ENCODE measurements around the gene TRIOBP. TPM values are rescaled to one million over a fixed set of nuclear protein-coding genes. Genes with fewer than 3 reads are reported as not detected.

The TRIOBP gene
- total RNA-seq, 2 experiments from 2014 or later: 41.4 to 44.4 TPM

DNA sequence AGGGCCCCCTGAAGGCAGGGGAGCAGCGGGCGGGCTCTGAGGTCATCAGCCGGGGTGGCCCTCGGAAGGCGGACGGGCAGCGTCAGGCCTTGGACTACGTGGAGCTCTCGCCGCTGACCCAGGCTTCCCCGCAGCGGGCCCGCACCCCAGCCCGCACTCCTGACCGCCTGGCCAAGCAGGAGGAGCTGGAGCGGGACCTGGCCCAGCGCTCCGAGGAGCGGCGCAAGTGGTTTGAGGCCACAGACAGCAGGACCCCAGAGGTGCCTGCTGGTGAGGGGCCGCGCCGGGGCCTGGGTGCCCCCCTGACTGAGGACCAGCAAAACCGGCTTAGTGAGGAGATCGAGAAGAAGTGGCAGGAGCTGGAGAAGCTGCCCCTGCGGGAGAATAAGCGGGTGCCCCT lies 60.8 kb downstream of the TRIOBP start:
- POLR2A ChIA-PET: no interaction called here

DNA sequence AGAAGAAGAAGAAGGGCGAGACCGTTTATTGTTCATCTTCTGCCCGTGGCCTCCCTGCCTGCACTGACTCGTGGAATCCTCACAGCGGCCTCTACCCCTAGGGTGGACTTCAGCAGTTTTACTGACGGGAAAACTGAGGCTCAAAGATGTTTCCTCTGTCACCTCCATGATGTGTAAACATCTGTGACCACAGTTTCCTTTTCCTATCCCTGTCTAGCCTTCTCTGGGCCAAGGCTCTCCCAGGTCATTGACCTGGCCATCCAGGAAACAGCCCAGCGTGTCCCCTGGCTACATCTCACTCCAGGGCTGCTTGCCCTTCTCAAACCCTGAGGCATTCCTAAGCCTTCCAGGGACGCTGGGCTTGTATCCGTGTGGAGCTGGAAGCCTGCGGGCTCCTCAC lies 61.8 kb downstream of the TRIOBP start:
- H3K9me3 Mint-ChIP-seq: no peaks in the 10 kb centered on the region
- ATAC-seq (ENCODE audit: low read depth) (no peak), DNase-seq (no peak)
- H3K4me1 Mint-ChIP-seq: peaks cover 3% of the 10 kb centered on the region
- H3K27ac Mint-ChIP-seq: no peak overlapping the region
- peaks cover 10% of the 10 kb centered on the region for H3K36me3 Mint-ChIP-seq
- no peak overlapping the region for H3K4me3 Mint-ChIP-seq
- no peaks in the 10 kb centered on the region for H3K27me3 Mint-ChIP-seq
- POLR2A ChIA-PET: no interaction called here

More for the DNA sequence above, 60.8 kb downstream of the TRIOBP start:
- H3K9me3 Mint-ChIP-seq: no peaks in the 10 kb centered on the region
- no peak for ATAC-seq (ENCODE audit: low read depth)
- peaks cover 3% of the 10 kb centered on the region for H3K4me1 Mint-ChIP-seq
- H3K27ac Mint-ChIP-seq: no peak overlapping the region
- no peak for DNase-seq
- peaks cover 10% of the 10 kb centered on the region for H3K36me3 Mint-ChIP-seq
- no peaks in the 10 kb centered on the region for H3K27me3 Mint-ChIP-seq
- H3K4me3 Mint-ChIP-seq: no peak overlapping the region

DNA sequence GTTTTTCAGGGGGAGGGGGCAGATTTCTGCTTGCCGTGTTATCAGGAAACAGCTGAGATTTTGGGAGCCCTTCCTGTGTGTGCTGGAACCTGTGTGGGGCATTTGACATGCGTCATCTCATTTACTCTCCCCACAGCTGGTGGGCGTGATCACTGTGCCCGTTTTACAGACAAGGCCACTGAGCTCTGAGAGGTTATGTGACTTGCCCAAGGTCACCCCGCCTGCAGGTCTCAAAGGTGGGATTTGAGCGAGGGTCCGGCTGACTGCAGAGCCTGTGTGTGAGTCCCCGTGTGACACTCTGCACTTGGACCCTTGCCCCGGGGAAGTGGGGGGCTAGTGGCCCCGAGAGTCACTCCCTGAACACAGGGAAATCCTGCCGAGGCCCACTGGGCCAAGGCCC lies 62.4 kb downstream of the TRIOBP start:
- ATAC-seq (ENCODE audit: low read depth): no peak
- Mint-ChIP-seq H3K27me3 (no peaks in the 10 kb centered on the region), H3K4me1 (peaks cover 3% of the 10 kb centered on the region), H3K9me3 (no peaks in the 10 kb centered on the region), H3K27ac (no peak overlapping the region), H3K4me3 (no peak overlapping the region), H3K36me3 (peaks cover 13% of the 10 kb centered on the region)
- no peak for DNase-seq
- POLR2A ChIA-PET: interaction anchor here (0.6 kb wide), 1 partner anchor 57 kb away, joined by 4 read pairs; no protein-coding TSS in a partner anchor

DNA sequence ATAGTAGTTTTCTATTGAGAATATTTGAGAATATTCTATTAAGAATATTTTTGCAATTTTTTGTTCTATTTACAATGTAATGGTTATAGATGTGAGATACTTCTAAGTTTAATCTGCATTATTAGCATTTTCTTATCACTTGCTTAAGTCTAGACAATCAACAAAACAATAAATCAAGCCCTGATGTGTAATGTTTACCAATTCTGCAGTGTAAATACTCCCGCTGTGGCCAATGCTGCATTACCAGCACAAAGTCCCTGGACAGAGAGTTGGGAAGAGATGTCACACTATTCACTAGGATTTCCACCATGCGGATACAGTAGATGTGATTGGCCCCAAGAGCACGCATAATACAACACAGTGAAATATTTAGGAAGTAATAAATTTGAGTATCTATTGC lies 63.3 kb downstream of the TRIOBP start:
- Mint-ChIP-seq H3K36me3 (peaks cover 9% of the 10 kb centered on the region), H3K4me1 (peaks cover 3% of the 10 kb centered on the region), H3K4me3 (no peak overlapping the region), H3K27ac (no peak overlapping the region), H3K9me3 (no peaks in the 10 kb centered on the region), H3K27me3 (no peaks in the 10 kb centered on the region)
- ATAC-seq (ENCODE audit: low read depth) (no peak), DNase-seq (no peak)
- POLR2A ChIA-PET: no interaction called here

DNA sequence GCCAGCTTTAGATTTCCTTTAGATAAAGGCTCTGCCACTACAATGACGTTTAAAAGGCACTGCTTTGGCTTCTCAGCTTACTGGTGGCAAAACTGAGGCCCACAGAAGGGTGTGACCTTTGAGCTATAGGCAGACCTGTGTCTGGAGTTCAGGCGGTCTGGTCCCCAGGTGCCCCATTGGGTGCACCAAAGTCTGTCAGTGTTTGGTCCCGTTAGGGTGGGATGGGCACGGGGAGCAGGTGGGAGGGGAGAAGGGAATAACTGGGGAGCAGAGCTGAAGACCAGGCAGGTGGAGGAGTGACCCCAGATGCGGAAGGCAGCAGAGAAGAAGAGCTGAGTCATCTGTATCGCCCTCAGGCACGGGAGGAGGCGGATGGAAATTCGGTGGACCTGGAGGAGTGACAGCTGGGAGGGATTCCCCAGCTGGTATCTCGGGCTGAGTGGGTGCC lies 65.6 kb downstream of the TRIOBP start:
- no peak for DNase-seq
- Mint-ChIP-seq H3K27me3 (no peaks in the 10 kb centered on the region), H3K4me3 (no peak overlapping the region), H3K27ac (no peak overlapping the region), H3K36me3 (peaks cover 9% of the 10 kb centered on the region), H3K4me1 (peaks cover 3% of the 10 kb centered on the region), H3K9me3 (no peaks in the 10 kb centered on the region)
- ATAC-seq (ENCODE audit: low read depth): no peak
- POLR2A ChIA-PET: no interaction called here

DNA sequence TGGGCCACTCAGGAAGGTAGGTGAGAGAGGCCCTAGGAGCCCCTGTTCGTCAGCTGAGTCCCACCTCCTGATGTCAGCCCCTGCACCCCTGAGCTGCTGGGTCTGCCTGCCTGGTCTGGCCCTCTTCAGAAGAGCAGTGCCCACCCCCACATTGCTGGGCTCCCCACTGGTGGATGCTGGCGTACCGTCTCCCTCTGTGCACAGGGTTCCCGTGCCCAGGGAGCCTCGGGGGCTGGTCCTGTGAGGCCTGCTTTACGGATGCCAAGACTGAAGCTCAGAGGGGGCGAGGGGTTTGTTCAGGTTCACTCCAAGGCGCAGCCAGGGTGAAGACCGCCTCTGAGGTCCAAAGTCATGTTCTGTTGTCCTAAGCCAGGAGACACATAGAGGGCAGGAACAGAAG lies 66.2 kb downstream of the TRIOBP start:
- Mint-ChIP-seq H3K27me3 (no peaks in the 10 kb centered on the region), H3K27ac (no peak overlapping the region), H3K9me3 (no peaks in the 10 kb centered on the region)

DNA sequence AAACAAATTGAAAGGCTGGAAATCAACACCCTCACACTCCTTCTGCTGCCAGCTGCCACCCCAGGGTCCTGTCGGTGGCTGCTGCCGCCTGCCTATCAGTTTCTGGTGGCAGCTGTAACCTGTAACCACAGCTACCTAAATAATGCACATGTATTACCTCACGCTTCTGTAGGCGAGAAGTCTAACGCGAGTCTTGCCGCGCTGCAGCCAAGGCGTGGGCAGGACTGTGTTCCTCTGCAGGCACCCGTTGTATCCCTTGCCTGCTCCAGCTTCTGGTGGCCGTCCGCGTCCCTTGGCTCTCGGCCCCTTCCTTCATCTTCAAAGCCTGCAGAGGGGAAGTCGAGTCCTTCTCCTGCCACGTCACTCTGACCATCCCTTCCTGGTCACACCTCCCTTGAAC lies 66.8 kb downstream of the TRIOBP start:
- DNase-seq: no peak
- Mint-ChIP-seq H3K36me3 (peaks cover 6% of the 10 kb centered on the region), H3K4me1 (peaks cover 2% of the 10 kb centered on the region), H3K27ac (no peak overlapping the region), H3K9me3 (no peaks in the 10 kb centered on the region), H3K27me3 (no peaks in the 10 kb centered on the region), H3K4me3 (no peak overlapping the region)
- POLR2A ChIA-PET: interaction anchor here (0.6 kb wide), 1 partner anchor 504 kb away, joined by 3 read pairs; no protein-coding TSS in a partner anchor
- no peak for ATAC-seq (ENCODE audit: low read depth)

More for the DNA sequence above, 66.2 kb downstream of the TRIOBP start:
- DNase-seq (no peak), ATAC-seq (ENCODE audit: low read depth) (no peak)
- peaks cover 9% of the 10 kb centered on the region for H3K36me3 Mint-ChIP-seq
- POLR2A ChIA-PET: no interaction called here
- no peak overlapping the region for H3K4me3 Mint-ChIP-seq
- H3K4me1 Mint-ChIP-seq: peaks cover 3% of the 10 kb centered on the region

DNA sequence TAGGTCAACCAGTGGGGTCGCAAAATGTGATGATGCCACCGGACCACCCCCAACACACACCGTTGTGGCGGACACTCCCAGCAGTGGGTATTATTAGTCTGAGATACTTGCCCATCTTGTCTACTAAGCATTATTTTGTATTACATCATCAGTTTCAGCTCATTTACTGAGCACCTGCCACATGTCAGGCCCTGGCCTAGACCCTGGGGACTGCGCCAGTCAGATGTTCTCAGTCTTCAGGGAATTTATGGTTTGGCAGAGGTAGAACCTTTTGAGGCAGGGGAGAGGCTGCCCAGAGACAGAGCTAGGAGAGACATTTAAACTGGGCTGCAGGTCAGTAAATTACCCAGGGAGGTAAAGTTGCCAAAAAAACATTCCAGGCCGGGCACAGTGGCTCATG lies 67.8 kb downstream of the TRIOBP start:
- H3K4me1 Mint-ChIP-seq: peaks cover 2% of the 10 kb centered on the region
- ATAC-seq (ENCODE audit: low read depth) (no peak), DNase-seq (no peak)
- peaks cover 6% of the 10 kb centered on the region for H3K36me3 Mint-ChIP-seq
- no peak overlapping the region for H3K4me3 Mint-ChIP-seq
- POLR2A ChIA-PET: interaction anchor here (0.8 kb wide), 1 partner anchor 8 kb away, joined by 3 read pairs; no protein-coding TSS in a partner anchor
- H3K9me3 Mint-ChIP-seq: no peaks in the 10 kb centered on the region
- no peak overlapping the region for H3K27ac Mint-ChIP-seq
- no peaks in the 10 kb centered on the region for H3K27me3 Mint-ChIP-seq

DNA sequence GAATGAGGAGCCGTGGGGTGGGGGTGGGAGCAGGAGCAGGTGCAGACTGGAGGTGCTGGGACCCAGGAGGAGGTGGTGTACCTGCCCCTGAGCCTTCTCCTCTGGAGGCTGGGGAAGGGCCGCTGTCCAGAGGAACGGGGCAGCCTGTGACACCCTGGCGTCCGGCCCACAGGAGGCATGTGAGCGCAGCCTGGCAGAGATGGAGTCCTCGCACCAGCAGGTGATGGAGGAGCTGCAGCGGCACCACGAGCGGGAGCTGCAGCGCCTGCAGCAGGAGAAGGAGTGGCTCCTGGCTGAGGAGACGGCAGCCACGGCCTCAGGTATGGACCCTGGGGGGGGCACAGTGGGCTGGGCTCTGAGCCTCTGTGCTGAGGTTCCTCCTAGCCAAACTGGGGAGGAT lies 68.7 kb downstream of the TRIOBP start:
- ATAC-seq (ENCODE audit: low read depth): no peak
- no peak overlapping the region for H3K4me3 Mint-ChIP-seq
- peaks cover 4% of the 10 kb centered on the region for H3K36me3 Mint-ChIP-seq
- no peak for DNase-seq
- no peaks in the 10 kb centered on the region for H3K27me3 Mint-ChIP-seq
- no peaks in the 10 kb centered on the region for H3K4me1 Mint-ChIP-seq
- H3K9me3 Mint-ChIP-seq: no peaks in the 10 kb centered on the region
- H3K27ac Mint-ChIP-seq: no peak overlapping the region
- POLR2A ChIA-PET: interaction anchor here (0.8 kb wide), 1 partner anchor 9 kb away, joined by 3 read pairs; no protein-coding TSS in a partner anchor

DNA sequence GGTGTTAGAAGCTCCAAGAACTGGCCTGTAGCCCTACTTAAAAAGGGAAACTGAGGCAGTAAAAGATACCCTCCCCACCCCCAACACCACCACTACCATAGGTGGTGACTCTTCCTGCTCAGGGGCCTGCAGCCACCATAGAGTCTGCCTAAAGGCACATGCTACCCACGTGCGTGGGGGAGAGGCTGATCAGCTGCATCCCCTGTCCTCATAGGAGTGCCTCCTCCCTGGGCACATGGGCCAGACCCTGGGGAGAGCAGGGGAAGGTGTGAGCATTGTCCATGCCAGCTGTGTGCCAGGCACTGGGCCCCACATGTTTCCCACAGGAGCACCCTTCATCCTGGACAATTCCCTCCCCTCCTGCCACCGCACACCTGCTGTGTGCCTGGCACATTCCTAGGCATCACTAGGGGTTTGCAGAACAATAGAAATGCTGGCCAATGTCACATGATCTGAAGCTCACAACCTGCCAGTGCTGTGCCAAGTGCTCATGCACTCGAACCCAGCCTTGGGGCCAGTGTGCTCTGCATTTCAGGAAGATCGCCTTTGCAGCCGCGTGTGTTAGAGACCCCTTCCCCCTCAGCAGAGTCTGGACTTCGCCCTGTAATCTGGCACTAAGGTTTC lies 69.2 kb downstream of the TRIOBP start:
- Mint-ChIP-seq H3K9me3 (no peaks in the 10 kb centered on the region), H3K36me3 (peaks cover 4% of the 10 kb centered on the region), H3K4me3 (no peak overlapping the region), H3K4me1 (no peaks in the 10 kb centered on the region), H3K27me3 (no peaks in the 10 kb centered on the region), H3K27ac (no peak overlapping the region)
- POLR2A ChIA-PET: interaction anchor here (0.7 kb wide), 1 partner anchor 199 kb away, joined by 3 read pairs; no protein-coding TSS in a partner anchor
- no peak for DNase-seq
- ATAC-seq (ENCODE audit: low read depth): no peak

DNA sequence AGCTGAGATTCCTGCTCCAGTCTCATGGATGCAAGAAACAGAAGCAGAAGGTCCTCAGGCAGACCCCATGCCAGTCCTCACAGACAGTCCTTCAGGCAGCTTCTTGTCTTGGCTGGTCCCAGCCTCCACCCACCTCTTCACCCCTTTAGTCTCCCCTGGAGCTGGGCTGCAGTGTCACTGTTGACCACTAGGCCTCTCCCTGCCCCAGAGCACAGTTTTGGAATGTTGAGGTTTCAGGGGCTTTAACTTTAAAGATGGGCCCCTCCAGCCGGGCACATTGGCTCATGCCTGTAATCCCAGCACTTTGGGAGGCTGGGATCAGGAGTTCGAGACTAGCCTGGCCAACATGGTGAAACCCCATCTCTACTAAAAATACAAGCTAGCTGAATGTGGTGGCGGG lies 71.4 kb downstream of the TRIOBP start:
- Mint-ChIP-seq H3K36me3 (peaks cover 4% of the 10 kb centered on the region), H3K27ac (peak overlapping the region; percentile 21), H3K9me3 (no peaks in the 10 kb centered on the region), H3K4me1 (no peaks in the 10 kb centered on the region), H3K4me3 (no peak overlapping the region), H3K27me3 (no peaks in the 10 kb centered on the region)
- DNase-seq (no peak), ATAC-seq (ENCODE audit: low read depth) (no peak)
- POLR2A ChIA-PET: interaction anchor here (0.7 kb wide), 1 partner anchor 19 kb away, joined by 3 read pairs; no protein-coding TSS in a partner anchor

DNA sequence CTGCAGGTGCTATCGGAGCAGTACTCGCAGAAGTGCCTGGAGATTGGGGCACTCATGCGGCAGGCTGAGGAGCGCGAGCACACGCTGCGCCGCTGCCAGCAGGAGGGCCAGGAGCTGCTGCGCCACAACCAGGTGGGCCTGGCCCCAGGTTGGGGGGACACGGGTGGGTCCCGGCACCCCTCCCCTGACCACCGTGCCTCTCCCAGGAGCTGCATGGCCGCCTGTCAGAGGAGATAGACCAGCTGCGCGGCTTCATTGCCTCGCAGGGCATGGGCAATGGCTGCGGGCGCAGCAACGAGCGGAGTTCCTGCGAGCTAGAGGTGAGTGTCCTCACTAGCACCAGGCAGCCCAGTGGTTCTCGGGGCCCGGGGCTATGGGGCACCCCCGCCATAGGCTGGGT lies 72.2 kb downstream of the TRIOBP start:
- POLR2A ChIA-PET: no interaction called here
- ATAC-seq (ENCODE audit: low read depth) (no peak), DNase-seq (no peak)
- no peak overlapping the region for H3K4me3 Mint-ChIP-seq
- no peaks in the 10 kb centered on the region for H3K9me3 Mint-ChIP-seq
- no peak overlapping the region for H3K27ac Mint-ChIP-seq
- H3K4me1 Mint-ChIP-seq: no peaks in the 10 kb centered on the region
- peaks cover 2% of the 10 kb centered on the region for H3K36me3 Mint-ChIP-seq
- H3K27me3 Mint-ChIP-seq: no peaks in the 10 kb centered on the region

DNA sequence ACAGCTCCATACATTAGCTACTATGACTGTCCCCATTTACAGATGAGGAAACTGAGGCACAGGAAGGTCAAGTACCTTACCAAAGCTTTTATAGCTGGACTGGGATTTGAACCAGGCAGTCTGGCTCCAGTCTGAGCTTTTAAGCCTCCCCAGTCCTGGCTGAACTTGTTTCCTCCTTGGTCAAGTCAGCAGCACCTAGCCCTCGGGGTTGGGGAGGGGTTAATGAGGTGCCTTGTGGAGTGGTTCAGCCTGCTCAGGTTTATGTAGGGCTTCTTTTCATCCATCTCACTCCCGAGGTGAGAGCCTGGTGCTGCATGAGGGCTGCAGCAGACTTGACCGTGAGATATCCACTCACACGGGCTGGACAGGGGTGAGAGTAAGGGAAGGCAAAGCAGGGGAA lies 74.2 kb downstream of the TRIOBP start:
- ATAC-seq (ENCODE audit: low read depth) (no peak), DNase-seq (no peak)
- no peaks in the 10 kb centered on the region for H3K9me3 Mint-ChIP-seq
- H3K27ac Mint-ChIP-seq: no peak overlapping the region
- POLR2A ChIA-PET: no interaction called here
- H3K4me3 Mint-ChIP-seq: no peak overlapping the region
- H3K4me1 Mint-ChIP-seq: no peaks in the 10 kb centered on the region
- H3K27me3 Mint-ChIP-seq: no peaks in the 10 kb centered on the region
- H3K36me3 Mint-ChIP-seq: no peaks in the 10 kb centered on the region

DNA sequence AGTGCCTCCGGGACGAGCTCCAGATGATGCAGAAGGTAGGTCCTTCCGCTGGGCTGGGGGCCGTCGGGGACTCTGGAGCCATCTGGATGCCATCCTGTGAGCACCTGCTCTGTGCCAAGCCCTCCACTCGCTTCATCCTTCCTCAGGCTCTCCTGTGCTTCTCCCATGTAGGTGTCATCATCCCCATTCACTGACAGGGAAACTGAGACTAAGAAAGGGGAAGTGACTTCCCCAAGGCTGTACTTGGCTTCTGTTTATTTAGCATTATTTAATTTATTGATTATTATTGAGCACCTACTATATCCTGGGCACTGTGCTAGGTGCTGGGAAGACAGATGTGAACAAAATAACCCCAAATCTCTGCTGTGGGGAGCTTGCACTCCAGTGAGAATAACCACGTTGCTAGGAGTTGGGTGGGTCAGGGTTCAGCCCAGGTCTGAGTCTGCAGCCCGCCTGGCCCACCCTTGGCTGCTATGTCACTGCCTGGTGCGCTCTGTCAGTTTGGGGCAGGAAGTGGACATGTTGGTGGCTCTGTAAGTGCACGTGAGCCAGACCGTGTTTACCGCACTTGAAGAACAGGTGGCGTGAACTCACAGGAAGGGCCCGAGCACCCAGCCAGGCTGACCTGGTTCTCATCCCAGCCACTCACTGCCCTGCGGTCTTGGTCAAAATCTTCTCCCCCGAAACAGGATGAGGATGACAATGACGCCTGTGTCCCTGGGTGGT lies 75.0 kb downstream of the TRIOBP start:
- Mint-ChIP-seq H3K9me3 (no peaks in the 10 kb centered on the region), H3K4me3 (no peak overlapping the region)
- POLR2A ChIA-PET: no interaction called here

More for the DNA sequence above, 75.0 kb downstream of the TRIOBP start:
- no peak overlapping the region for H3K27ac Mint-ChIP-seq
- ATAC-seq (ENCODE audit: low read depth) (no peak), DNase-seq (no peak)
- H3K36me3 Mint-ChIP-seq: no peaks in the 10 kb centered on the region
- H3K27me3 Mint-ChIP-seq: no peaks in the 10 kb centered on the region
- H3K4me1 Mint-ChIP-seq: no peaks in the 10 kb centered on the region

All from activated naive CD8-positive, alpha-beta T cell treated with anti-CD3 and anti-CD28 coated beads, Interleukin-2, amount 10 ng/mL, durations not matched to agents 7 days and 5 days (primary cell).